Stimulated activated CD8-positive, alpha-beta memory T cell treated with anti-CD3 and anti-CD28 coated beads, Interleukin-15, amount 100 ng/mL, for 48 hours (primary cell): Measurements from ENCODE around the gene ACTR1A.
"Not testable (repeated sequence)": the region's sequence is repeated elsewhere in the genome, so short reads cannot be mapped to it uniquely, and the experiment has no call there.

Experiments used
- DNase-seq, 2 donors: peaks; one replicate each; pipeline ENCODE4 v3.0.0-alpha.2; 2020; ENCODE audit warnings: low read depth in 2 of 2

Gene ACTR1A

GRCh38 chr10:102502337-102503151 is at the start of gene ACTR1A:
Gene ACTR1A (minus strand): TSS chr10:102502712. CDS start chr10:102502647, 65 bp downstream.
- DNase-seq, result peak; percentile 89 to 90

- no peak for DNase-seq
Measured at GRCh38 chr10:102550636-102551210, 48.2 kb upstream of the ACTR1A start.

GRCh38 chr10:102549549-102549948 is 47.0 kb upstream of the ACTR1A start:
- DNase-seq, result no peak

DNA sequence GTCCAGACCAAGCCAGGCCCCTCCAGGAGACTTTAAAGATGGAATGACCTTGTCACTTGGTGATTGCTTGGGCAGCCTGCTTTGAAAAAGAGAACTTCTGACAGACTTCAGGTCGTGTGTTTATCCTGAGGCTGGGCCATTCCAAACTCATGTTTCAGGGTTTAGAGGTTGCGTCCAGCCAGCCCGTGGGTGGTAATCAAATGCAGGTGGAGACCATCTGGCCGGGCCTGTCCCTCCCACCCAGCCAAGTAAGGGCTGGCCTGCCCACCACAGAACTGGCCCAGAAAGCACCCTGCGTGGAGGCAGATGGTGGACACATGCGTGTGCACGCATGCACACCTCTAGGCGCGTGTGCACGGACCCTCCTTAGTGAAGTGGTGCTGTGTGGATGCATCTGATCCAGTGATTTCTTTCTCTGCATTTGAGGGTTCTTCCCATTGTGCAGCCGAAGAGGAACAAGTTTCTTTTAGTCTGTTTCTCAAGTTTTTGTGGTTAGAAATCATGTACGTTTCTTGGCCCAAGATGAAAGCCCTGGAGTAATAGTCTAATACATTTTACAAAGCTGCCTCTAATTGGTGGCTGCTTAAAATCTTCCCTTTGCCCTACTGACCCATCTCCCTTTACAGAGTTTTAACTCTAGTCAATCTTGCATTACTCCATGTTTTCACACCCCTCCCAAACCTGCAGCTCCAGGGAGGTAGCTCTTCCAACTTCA is 44.3 kb upstream of the ACTR1A start:
- no peak for DNase-seq

- DNase-seq, result no peak
Measured at GRCh38 chr10:102545997-102546396, 43.5 kb upstream of the ACTR1A start.

GRCh38 chr10:102545265-102545871 is 42.9 kb upstream of the ACTR1A start:
- DNase-seq, result no peak

DNA sequence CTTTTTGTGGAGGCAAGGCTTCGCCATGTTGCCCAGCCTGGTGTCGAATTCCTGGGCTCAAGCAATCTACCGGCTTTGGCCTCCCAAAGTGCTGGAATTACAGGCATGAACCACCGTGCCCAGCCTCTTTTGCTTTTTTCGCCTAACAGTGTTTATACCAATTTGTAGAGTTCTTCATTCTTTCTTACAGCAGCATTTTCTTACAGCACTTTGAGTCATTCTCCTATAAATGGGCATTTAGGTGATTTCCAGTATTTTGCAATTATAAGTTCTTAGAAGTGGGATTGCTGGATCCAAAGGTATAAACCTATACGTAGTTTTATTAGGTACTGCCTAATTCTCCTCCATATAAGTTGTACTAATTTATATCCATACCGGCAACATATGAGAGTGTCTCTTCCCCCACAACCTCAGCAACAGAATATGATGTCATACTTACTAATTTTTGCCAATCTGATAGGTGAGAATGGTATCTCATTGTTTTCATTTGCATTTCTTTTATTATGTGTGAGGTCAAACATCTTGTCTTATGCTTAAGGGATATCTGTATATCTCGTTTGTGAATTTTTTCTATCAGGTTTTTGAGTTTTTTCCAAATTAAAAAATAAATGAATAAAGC is 40.4 kb upstream of the ACTR1A start:
- no peak for DNase-seq

- peak in 1 of 2 donors; percentile 4 for DNase-seq
Measured at GRCh38 chr10:102540023-102540422, 37.5 kb upstream of the ACTR1A start.

DNA sequence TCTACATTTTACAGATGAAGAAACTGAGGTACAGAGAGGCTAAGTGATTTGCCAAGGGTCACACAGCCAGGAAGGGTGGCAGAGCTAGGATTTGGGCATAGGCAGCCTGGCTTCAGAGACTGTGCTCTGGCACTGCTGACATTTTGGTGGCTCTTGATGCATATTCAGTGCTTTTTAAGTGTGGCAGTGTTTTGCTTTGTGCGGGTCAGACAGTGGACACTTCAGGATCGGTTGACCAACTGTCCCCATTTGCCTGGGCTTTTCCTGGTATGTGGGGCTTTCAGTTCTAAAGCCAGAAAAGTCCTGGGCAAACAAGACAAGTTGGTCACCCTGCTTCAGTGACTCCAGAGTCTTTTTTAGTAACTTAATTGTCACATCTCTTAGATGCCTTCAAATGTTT is 36.3 kb upstream of the ACTR1A start:
- DNase-seq, result no peak

DNA sequence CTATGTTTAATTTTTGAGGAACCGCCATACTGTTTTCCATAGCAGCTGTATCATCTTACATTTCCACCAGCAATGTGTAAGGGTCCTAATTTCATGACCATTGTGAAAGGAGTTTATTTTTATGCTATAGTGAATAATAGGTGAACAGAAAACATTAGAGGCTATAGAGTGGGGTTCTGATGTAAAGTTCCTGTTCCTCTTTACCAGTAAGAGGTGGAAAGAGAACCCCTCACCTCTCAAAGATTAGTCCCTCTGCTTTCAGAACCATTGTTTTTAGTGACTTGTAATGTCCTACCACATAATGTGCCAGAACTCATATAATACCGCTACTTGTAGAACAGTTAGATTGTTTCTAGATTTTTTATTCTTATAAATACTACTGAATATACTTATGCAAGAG is 35.4 kb upstream of the ACTR1A start:
- DNase-seq, result no peak

DNA sequence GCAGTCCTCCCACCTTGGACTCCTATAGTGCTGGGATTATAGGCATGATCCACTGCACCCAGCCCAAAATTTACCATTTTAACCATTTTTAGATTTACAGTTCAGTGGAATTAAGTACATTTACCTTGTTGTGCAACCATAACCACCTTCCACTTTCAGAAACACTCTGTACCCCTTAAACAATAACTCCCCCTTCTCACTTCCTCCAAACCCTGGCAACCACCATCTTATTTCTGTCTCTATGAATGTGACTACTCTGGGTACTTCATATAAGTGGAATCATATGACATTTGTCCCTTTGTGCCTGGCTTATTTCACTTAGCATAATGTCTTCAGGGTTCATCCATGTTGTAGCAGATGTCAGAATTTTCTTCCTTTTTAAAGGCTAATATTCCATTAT is 34.9 kb upstream of the ACTR1A start:
- no peak for DNase-seq

DNA sequence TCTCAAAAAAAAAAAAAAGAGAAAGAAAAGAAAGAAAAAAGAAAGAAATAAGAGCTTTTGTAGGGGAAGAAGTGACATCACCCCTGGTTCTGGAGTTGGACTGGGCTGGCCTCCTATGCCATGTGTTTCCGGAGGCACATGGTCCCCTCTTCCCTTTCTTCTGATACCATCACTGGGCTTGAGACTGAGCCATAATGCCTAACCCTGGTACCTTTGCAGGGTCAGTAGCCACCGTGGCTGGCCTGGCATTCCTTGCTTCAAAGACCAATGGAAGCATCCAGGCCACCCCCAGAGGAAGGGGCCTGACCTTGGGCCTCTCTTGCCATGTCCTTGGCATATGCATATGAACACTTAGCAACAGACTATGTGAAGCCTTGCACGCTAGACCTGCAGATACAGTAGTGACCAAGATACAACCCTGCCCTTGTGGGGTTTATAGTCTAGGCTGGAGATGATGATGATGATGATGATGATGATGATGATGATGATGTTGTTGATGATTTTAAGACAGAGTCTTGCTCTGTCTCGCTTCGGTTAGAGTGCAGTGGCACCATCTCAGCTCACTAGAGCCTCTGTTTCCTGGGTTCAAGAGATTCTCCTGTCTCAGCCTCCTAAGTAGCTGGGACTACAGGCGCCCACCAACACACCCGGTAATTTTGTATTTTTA is 33.1 kb upstream of the ACTR1A start:
- no peak for DNase-seq

GRCh38 chr10:102534966-102535365 is 32.5 kb upstream of the ACTR1A start:
- not testable (repeated sequence) for DNase-seq

DNA sequence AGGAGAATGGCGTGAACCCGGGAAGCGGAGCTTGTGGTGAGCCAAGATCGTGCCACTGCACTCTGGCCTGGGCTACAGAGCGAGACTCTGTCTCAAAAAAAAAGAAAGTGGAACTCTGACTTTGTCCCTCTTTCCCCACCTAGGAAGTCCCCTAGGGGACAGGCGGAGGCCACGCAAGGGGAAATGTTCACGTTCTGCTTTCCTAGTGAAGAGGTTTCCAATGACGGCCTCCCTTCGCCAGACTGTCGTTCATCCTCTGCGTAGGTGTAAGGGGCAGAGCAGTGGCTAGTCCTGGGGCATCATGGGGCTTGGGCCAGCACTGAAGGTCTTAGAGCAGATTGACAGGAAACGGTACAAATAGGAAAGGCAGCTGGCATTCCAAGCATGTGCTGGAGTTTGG is 31.8 kb upstream of the ACTR1A start:
- DNase-seq, result no peak

- DNase-seq, result no peak
Measured at GRCh38 chr10:102527546-102527945, 25.0 kb upstream of the ACTR1A start.

DNA sequence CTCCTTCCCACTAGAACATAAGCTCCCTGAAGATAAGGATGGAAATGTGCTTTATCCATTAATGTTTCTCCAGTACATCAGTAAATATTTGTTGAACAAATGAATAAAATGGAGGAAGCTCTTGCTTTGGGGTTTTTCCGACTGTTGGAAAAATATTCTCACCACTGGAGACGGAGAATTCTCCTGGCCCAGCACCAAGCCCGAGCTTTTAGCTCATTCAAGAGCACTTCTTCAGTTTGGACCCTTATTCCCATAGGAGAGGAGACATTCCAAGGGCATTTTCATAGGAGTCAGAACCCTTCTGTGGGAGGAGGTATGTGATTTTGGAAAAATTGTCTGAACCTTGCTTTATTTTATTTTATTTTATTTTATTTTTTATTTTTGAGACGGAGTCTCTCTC is 22.2 kb upstream of the ACTR1A start:
- DNase-seq, result no peak

GRCh38 chr10:102523250-102524029 is 20.9 kb upstream of the ACTR1A start:
- DNase-seq, result no peak

- no peak for DNase-seq
Measured at GRCh38 chr10:102522874-102523249, 20.4 kb upstream of the ACTR1A start.

- DNase-seq, result no peak
Measured at GRCh38 chr10:102519246-102519825, 16.8 kb upstream of the ACTR1A start.

DNA sequence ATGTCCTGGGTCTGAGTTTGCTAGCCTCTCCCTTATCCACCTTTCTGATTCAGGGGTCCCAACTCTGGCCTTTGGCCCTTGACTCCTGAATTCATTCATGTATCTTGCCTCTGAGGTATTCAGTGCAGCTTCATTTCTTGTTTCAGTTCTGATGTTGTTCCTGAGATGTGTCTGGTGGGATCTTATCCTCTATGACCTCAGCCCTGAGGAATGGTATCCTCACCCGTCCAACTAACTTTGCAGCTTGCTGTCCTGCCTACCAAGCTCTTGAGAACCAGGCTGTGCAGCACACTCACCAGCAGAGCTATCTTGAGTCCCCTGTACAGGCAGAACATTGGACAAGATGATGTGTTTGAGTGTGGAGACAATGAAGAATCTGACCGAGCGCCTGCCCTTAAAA is 15.0 kb upstream of the ACTR1A start:
- DNase-seq, result no peak
